ENCODE results near the gene NOL12. TPM values are rescaled to one million over a fixed set of nuclear protein-coding genes. Genes with fewer than 3 reads are reported as not detected.

NOL12 gene
- total RNA-seq: 15.9 and 50.2 TPM in 2 replicates

GRCh38 chr22:37686002-37686982 is at the start of gene NOL12:
TSS of gene NOL12 (plus strand) at chr22:37686343. CDS start at chr22:37686393, 50 bp downstream.

GRCh38 chr22:37639070-37639760 is 46.9 kb upstream of the NOL12 start, which contains the start of gene SH3BP1:
TSS of gene SH3BP1 (plus strand) at chr22:37639669. CDS start at chr22:37639788, 119 bp downstream.

GRCh38 chr22:37658133-37659065 is 27.7 kb upstream of the NOL12 start, which contains the start of gene PDXP:
TSS of gene PDXP (plus strand) at chr22:37658723. CDS start at chr22:37658783, 60 bp downstream.

GRCh38 chr22:37674951-37675929 is 10.9 kb upstream of the NOL12 start, which contains the start of gene LGALS1:
TSS of gene LGALS1 (plus strand) at chr22:37675636. CDS start at chr22:37675703, 67 bp downstream.

GRCh38 chr22:37696657-37697537 is 10.8 kb downstream of the NOL12 start, which contains the start of gene TRIOBP:
TSS of gene TRIOBP (plus strand) at chr22:37697048. CDS start at chr22:37701366, 4,318 bp downstream.

Other genes starting within 250 kb of the NOL12 start
- not detected in 2 replicates for gene MFNG, start 200.0 kb upstream of the NOL12 start, total RNA-seq
- 8.7 and 12.1 TPM in 2 replicates for gene CARD10, start 166.9 kb upstream of the NOL12 start, total RNA-seq
- 58.0 and 69.5 TPM in 2 replicates for gene CDC42EP1, start 125.9 kb upstream of the NOL12 start, total RNA-seq
- not detected in 2 replicates for gene LGALS2, start 106.3 kb upstream of the NOL12 start, total RNA-seq
- 39.5 and 49.3 TPM in 2 replicates for gene GGA1, start 77.5 kb upstream of the NOL12 start, total RNA-seq
- gene SH3BP1, start 46.7 kb upstream of the NOL12 start, total RNA-seq: 41.8 and 49.6 TPM in 2 replicates
- 9.5 and 11.7 TPM in 2 replicates for gene PDXP, start 27.6 kb upstream of the NOL12 start, total RNA-seq
- gene LGALS1, start 10.7 kb upstream of the NOL12 start, total RNA-seq: 10,618 and 15,072 TPM in 2 replicates
- 215 and 222 TPM in 2 replicates for gene TRIOBP, start 10.7 kb downstream of the NOL12 start, total RNA-seq
- gene GCAT, start 121.6 kb downstream of the NOL12 start, total RNA-seq: 38.8 and 43.0 TPM in 2 replicates
- not detected in 2 replicates for gene GALR3, start 137.0 kb downstream of the NOL12 start, total RNA-seq
- 41.8 and 44.3 TPM in 2 replicates for gene ANKRD54, start 158.0 kb downstream of the NOL12 start, total RNA-seq
- 369 and 415 TPM in 2 replicates for gene EIF3L, start 163.1 kb downstream of the NOL12 start, total RNA-seq
- gene MICALL1, start 220.0 kb downstream of the NOL12 start, total RNA-seq: 22.8 and 31.4 TPM in 2 replicates

Data from myometrial cell (primary cell).